ENCODE results near the gene PRPSAP2.
"Not testable (repeated sequence)": the region's sequence is repeated elsewhere in the genome, so short reads cannot be mapped to it uniquely, and the experiment has no call there.

The PRPSAP2 gene

DNA sequence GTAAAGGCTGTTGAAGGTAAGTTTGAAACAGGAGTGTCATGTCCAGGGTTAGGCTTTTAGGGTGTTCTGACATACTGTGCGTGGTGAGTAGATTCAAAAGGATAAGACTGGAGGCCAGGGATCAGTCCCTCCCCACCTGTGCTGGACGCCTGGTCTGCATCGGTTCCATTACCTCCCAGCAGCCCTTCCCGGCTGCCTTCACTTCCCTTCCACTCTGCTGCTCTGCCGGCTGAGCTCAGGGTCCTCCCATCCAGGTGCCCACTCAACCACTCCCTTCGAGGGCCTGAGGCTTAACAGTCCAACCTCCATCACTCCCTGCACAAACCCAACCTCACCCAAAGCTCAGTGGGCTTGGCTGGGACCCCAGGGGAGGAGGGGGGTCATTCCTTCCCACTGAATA lies 89.9 kb downstream of the PRPSAP2 start:
- DNase-seq: no peak

DNA sequence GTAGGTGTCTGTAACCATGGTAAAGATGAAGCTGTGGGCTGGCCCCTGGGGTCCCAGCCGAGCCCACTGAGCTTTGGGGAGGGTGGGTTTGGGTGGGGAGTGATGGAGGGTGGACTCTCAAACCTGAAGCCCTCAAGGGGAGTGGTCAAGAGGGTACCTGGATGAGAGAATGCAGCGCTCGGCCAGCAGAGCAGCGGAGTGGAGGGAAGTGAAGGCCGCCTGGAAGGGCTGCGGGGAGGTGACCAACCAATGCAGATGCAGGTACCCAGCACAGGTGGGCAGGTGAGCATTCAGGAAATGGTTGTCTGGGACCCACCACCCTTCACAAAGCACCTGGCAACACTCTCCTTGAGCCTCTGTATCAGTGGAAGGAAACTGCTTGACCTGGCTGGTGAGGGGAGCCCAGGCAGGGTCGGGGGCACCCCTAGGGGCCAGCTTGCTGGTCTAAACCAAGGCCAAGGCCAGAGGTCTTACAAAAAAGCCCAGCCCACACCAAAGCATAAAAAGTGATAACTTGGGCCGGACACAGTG lies 90.6 kb downstream of the PRPSAP2 start:
- no peak for DNase-seq

DNA sequence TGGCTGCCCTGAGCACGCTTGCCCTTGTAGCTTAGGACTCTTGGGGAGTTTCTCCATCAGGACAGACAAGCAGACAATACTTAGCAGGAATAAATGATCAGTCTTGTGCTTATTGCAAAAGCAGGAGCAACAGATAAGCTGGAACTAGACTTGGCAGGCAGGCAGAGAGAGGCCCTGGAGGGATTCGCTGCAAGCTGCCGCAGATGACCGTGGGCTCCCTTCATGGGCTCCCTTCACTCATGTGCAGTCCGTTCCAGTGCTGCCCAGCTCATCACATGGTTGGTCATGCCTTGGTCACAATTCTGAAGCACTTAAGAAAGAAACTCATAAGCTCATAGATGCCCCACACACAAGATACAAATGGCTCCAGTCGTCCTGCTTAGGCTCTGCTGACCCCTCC lies 91.6 kb downstream of the PRPSAP2 start:
- DNase-seq: no peak

DNA sequence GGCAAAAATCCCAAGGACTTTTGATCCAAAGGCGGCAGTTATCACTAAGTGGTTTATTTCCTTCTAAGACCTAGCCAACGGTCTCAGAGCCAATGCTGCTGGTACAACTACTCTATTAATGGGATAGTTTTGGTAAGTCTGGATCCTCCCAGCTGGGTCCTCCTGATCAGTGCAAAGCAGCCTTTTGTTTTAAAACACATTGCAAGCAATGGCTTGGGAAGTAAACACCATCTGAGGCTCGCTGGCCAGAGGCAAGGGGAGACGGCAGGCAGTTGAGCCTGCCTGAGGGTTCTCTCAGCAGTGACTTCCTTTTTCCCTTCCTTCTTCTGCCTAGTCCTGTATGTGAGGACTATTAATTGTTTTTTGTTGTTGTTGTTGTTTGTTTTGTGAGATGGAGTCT lies 92.4 kb downstream of the PRPSAP2 start:
- DNase-seq: no peak

DNA sequence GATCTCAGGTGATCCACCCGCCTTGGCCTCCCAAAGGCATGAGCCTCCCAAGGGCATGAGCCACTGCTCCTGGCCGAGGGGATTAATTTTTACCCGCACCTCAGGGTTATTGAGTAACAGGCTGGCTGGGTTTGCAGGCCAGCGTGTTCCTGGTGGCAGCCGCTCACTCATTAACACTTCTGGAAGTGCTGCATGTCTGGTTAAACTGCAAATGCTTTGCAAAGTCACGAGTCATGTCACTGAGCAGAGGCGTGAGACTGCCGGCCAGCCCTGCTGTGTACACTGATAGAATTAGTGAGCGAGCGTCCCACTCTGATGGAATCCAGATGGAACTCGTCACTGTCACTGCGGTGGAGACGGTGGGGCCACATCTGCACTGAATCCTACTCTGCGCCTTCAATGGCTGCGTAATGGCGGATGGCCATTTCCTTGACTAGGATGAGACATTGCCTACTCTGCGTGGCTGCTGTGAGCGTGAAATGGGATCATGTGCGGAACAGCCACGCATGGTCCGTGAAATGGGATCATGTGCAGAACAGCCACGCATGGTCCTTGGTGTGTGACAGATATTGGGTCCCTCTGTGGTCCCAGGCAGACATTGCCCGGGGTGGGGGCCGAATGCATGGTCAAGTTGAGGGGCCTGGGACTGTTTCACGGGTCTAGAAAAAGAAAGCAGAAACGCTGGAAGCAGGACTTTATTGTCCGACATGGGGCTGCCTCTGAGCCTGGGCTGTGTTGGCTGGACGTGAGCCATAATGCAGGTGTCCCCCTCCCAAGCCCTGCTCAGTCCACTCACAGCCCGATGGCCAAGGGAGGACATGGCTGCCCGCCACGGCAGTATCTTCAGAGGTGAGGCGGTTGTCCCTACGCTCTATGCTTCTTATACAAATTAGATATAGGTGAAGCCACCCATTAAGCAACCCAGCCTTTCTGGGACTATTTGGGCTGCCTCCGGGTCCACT lies 93.3 kb downstream of the PRPSAP2 start:
- DNase-seq: no peak

DNA sequence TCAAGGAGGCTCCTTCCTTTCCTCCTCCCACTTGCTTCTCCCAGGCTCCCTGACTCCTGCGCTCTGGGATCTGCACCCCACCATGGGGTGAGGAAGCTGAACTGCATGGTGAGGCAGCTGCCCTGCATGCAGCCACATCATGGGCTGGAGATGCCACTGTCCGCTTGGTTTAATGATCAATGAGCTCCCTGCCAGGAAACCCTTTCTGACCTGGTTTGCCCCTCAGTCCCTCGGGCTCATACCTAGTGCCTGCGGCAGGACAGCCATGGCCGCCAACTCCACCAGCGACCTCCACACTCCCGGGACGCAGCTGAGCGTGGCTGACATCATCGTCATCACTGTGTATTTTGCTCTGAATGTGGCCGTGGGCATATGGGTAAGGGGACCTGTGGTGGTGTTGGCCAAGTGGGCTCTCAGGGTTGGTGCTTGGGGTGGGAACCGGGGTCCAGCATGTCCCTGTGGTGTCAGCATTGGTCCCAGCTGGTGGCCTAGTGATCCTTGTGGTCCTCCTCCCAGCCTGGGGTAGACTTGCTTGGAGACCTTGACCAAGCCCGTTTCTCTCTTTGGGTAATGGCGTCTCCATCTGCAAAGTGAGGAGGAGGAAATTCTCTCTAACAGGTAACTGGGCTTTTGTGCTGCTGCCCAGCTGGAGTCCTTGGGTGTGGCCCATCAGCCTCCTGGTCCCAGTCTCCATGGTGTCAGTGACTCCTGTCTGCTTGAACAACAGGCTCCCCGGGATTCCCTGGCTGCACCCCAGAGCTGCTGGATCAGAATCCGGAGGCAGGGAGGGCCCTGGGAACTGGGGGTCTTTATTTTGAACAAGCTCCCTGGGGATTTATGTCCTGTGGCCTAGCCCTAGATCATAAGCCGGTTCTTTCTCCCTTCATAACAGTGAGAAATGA lies 94.3 kb downstream of the PRPSAP2 start, which contains the start of gene SLC5A10:
TSS of gene SLC5A10 (plus strand) at position 225 of the 902 bp plus-strand sequence. CDS start at position 266, 41 bp downstream.
- no peak for DNase-seq

DNA sequence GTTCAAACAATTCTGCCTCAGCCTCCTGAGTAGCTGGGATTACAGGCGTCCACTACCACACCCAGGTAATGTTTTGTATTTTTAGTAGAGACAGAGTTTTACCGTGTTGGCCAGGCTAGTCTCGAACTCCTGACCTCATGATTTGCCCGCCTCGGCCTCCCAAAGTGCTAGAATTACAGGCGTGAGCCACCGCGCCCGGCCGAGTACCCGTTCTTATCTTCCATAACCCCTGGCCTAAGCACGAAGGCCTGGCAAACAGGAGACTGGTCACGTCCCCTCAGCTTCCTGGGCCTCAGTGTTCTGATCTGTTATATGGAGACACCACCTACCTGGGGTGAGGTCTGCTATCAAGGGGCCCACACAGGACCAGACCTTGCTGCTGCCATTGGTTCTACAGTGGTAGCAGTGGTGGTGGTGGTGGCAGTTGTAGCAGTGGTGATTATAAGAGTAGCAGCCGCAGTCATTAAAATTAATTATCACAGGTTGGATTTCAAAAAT lies 95.3 kb downstream of the PRPSAP2 start:
- DNase-seq: no peak

DNA sequence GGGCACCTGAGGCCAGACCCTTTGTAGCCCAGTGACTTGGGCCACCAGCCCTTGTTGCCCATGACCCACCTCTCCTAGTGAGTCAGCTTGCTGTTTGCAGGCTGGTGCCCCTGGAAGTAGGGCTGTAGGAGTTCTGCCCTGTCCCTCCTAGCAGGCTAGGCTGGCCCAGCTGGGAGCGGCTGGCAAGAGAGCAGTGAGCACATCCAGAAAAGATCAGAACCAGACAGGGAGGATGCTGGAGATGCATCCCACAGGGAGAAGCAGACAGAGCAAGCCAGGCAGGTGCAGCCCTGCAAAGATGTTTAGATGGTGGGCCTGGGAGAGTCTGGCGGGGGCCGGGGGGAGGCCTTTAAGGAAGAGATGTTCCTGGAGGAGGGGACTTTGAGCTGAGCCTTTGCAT lies 96.4 kb downstream of the PRPSAP2 start:
- no peak for DNase-seq

DNA sequence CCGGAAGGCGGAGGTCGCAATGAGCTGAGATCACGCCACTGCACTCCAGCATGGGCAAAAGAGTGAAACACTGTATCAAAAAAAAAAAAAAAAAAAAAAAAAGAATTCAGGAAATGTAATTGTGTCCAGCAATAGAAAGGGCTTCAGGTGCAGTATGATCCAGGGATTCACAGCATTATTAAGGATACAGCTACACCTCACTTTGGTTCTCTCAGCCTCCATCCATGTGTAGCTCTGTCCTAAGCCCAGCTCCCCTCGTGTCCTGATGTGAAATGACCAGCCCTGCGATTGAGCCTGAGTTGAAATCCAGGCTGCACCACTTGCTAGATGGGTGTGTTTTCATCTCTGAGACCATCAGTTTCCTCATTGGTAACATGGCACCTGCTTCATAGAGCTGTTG lies 97.1 kb downstream of the PRPSAP2 start:
- DNase-seq: no peak

DNA sequence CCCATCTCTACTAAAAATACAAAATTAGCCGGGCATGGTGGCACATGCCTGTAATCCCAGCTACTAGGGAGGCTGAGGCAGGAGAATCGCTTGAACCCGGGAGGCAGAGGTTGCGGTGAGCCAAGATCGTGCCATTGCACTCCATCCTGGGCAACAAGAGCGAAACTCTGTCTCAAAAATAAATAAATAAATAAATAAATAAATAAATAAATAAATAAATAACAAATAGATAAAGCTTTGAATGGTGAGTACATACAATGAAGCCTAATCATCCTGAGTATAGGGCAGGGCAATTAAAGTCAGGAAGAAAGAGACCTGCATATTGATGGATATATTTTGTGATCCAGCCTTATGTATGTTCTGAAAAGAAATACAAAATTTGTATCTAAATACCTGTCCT lies 98.1 kb downstream of the PRPSAP2 start:
- DNase-seq: not testable (repeated sequence)

DNA sequence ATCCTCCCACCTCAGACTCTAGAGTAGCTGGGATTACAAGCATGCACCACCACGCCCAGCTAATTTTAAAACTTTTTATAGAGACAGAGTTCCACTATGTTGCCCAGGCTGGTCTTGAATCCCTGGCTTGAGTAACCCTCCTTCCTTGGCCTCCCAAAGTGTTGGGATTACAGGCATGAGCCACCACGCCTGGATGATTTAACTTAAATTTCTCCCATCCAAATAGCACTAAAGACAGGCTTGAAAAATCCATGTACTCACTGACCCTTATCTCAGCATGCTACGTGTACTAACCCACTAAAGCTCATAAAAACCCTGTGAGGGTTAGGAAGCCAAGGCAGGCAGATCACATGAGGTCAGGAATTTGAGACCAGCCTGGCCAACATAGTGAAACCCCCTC lies 98.7 kb downstream of the PRPSAP2 start:
- DNase-seq: no peak

DNA sequence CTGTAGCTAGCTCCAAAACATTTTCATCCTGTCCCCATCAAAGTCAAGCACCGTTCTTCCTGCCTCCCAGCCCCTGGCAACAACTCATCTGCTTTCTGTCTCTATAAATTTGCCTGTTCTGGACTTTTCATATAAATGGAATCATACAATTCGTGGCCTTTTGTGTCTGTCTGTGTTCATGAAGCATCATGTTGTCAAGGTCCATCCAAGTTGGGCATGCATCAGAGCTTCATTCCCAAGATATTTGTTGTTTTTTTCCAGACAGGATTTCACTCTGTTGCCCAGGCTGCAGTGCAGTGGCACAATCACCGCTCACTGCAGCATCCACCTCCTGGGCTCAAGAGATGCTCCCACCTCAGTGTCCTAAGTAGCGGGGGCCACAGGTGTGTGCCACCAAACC lies 99.9 kb downstream of the PRPSAP2 start:
- no peak for DNase-seq

DNA sequence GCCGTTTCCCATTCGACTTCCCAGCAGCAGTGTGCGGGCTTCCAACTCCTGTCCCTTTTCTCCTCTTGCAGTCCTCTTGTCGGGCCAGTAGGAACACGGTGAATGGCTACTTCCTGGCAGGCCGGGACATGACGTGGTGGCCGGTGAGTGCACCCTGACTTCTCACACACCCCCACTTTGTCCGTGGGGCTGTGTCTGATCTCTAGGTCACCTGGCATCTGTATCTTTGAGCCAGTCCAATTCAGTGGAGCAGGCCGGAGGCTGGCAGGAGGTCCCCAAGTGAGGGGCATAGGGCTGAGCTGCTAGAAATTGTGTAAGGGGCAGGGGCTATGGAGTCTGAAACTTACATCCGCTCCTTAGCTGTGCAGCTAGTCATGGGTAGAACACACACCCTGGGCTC lies 100.7 kb downstream of the PRPSAP2 start:
- no peak for DNase-seq

DNA sequence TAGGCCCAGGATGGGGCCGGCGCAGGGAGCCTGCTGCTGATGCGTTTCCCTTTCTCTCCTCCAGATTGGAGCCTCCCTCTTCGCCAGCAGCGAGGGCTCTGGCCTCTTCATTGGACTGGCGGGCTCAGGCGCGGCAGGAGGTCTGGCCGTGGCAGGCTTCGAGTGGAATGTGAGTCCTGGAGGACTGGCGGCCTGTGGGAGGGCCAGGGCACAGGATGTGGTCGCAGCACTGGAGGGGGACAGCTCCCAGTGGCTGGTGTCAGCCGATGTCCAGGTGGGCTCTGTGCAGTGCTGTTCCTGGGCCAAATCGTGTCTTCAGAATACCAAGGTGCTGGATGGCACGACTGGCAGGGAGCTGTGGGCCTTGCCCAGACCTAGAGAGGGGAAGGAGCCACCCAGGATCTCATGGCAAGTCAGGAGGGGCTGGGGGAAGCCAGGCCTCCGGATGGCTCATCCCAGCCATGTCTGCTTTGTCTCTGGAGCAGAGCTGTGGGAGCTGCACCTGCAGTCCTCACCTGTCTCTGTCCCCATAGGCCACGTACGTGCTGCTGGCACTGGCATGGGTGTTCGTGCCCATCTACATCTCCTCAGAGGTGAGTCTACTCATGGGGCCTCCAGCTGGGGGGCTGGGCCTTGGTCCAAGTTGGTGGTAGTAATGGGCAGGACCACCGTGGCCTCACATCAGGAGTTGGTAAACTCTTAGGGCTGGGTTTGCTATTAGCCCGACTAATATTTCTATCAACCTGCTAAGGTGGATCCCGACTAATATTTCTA lies 101.3 kb downstream of the PRPSAP2 start:
- no peak for DNase-seq

DNA sequence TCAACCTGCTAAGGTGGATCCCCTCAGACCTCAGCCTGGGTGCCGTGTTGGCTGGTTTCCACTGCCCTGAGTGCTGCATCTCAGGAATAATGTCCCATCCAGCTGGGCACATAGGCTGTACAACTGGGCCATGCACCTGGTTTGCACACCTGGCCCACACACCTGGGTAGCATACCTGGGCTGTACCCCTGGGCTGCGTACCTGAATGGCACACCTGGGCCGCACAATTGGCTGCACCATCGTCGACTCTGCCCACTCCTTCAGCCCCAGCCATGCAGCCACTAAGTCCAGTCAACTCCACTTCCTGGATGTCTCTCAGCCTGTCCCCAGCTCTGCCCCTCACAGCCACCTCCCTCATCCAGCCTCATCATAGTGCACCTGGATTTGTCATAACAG lies 101.9 kb downstream of the PRPSAP2 start:
- no peak for DNase-seq

DNA sequence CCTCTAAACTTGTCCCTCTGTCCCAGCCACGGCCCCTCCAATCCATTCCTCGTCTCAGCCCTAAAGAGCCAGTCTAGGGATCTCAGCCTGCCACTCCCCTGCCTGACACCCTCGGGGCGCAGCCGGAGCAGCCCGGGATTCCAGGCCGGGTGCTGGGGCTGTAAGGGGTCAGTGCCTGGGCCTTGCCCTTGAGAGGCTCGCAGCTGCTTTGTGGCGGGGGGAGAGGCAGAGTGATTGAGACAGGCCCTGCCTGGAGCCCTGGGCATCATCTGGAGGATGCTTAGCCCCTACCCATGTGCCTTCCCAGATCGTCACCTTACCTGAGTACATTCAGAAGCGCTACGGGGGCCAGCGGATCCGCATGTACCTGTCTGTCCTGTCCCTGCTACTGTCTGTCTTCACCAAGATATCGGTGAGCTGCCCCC lies 102.3 kb downstream of the PRPSAP2 start:
- DNase-seq: no peak

DNA sequence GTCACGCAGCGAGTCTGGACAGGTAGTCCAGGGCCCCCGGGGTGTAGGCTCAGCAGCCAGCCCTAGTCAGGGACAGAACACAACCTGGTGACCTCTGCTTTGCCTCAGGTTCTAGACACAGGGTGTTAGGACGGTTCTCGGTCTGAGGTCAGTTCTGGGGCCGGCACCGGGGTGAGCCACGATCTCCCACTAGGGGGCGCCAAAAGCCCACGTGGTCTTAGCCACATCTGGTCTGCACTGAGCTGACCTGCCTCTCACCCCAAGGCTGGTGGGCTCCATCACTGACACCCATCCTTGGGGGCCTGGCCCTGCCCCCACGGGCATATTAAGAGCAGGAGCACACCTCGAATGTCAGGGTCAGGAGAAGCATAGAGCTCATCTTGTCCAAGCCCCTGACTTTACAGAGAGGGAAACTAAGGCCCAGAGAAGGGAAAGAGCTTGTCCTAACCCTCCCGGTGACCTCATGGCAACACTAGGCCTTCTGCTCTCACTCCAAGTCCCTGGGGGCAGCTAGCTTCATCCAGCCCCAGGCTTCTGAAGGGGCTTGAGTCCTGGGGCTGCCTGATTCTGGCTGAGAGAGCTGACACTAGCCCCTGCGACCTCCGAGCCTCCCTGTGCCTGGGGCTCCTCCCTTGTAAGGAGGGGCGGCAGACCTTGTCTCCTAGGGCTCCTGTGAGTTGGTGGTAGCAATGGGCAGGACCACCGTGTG lies 103.0 kb downstream of the PRPSAP2 start:
- DNase-seq: peak; percentile 30 to 70

DNA sequence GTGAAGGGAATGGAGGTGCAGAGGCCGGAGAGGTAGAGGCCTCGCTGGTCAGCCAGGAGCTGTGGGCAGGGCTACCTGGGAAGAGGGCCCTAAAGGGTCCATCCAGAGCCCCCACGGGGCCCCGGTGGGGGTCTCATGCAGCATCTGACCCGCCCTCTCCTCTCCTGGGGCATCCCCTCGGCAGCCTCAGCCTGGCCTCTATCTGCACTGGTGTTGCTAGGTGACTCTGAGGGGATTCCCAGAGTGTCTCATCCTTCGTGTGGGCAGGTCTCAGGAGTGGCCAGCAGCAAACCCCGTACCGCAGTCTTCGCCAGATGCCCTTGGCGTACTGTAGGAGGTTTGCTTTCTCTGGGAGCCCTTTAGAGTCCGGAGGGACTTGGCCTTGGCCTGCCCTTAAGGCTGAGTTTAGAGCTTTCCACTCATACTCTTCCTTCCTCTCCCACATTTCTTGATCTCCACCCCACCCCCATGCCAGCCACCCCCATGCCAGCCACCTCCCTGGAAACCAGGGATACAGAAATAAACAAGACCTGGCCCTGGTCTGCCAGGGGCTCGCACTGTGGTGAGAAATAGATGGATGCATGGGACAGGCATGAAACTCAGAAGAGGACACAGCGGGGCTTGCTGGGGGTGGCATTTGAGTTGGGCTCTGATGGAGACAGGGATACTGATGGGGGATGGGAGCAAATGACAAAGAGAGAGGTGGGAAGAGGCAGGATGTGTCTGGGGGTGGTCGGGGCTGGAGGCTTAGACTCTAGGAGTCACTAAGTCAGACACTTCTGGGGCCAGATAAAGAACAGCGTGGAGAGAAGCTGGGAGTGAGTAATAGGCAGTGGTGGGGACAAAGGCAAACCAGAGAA lies 103.9 kb downstream of the PRPSAP2 start:
- DNase-seq: no peak

DNA sequence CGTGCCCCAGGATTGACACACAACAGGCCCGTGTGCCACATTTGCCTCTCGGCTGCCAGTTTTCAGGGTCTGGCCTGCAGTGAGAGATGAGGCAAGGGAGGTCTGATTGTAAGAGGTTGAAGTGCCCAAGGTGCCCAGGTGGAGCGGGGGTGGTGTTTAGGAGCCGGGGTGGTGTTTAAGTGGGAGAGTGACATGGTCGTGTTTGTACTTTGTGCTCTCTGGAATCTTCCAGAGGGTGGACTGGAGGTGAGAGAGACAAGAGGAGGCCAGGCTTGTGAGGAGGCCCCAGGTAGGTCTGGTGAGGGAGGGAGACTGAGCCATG lies 104.5 kb downstream of the PRPSAP2 start:
- no peak for DNase-seq

DNA sequence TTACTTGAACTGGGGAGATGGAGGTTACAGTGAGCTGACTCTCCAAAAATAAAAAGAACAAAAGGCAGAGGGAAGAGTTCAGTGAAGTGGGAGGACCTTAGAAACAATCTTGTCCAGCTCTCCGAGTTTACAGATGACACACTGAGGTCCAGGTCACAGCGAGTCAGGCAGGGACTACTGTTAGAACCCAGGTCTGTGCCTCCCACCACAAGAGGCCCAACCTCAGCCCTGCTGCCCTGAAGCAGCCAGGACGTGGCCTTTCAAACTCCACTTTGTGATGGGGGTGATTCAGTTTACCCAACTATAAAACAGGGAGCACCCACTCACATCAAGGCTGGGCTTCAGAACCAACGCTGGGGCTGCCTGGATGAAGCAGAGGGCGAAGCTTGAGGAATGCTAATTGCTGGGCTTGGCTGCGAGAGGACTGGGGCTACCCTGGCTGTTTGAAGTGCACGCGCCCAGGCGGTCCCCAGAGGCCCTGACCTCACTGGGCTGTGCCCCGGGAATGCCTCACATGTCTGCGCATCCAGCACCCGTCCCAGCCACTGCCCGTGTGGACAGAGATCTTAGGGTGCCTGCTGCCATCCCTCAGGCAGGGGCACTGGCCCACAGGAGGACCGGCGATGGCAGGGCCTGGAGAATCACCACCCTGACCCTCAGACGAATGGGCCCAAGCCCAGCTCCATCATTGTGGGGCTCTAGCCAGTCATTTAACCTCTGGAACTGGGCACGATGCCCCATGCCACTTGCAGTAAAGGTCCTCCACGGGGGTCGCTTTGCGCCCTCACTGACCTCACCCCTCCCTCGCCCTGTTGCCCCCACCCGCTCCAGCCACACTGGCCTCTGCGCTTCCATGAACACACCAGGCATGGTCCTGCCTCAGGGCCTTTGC lies 105.4 kb downstream of the PRPSAP2 start:
- no peak for DNase-seq

All from SW 1271 (cell line).